Mucosa of descending colon (tissue), 3 donors: Measurements from ENCODE around the gene CPM. TPM values are rescaled to one million over a fixed set of nuclear protein-coding genes. Genes with fewer than 3 reads are reported as not detected.

Experiments
- ATAC-seq: fragments of 200-7000 bp; cut with Tn5 transposase; one replicate; pipeline ENCODE4 v1.9.1; 2020; ENCODE audit warnings: mild to moderate bottlenecking, moderate library complexity
- DNase-seq, 3 donors: peaks; one replicate each; pipeline ENCODE4 v3.0.0-alpha.2; 2020
- H3K36me3 ChIP-seq: fragments of 200-600 bp; one replicate; pipeline ENCODE4 v1.8.0; 2021; ENCODE audit warnings: low read depth, mild to moderate bottlenecking
- H3K4me1 ChIP-seq: fragments of 200-600 bp; one replicate; pipeline ENCODE4 v1.8.0; 2021; ENCODE audit warnings: low read depth, mild to moderate bottlenecking
- H3K4me3 ChIP-seq: fragments of 200-600 bp; one replicate; pipeline ENCODE4 v1.8.0; 2021; ENCODE audit warnings: mild to moderate bottlenecking
- H3K9me3 ChIP-seq: fragments of 200-600 bp; one replicate; pipeline ENCODE4 v1.8.0; 2021; ENCODE audit warnings: mild to moderate bottlenecking
- intact Hi-C, 2 donors: fragments of 100-400 bp; cut with DNase I in 1 of 2; cut with micrococcal nuclease in 1 of 2; formaldehyde crosslinking; loops; one replicate each; pipeline versions ENCODE4 v1.11.0 to v1.11.1; 2022; cut with DNase I, micrococcal nuclease
- total RNA-seq, 3 donors: library from RNA; stranded (reverse); fragmentation: NEBNext Ultra II Directional in 2 of 3; extraction: Animal tissue kit (Norgen Biotek cat#: 25700) in 2 of 3; gene quantifications; one replicate each; pipeline versions ENCODE4 v1.2.1 to v1.2.4, GENCODE V29; 2021 to 2023
- TF ChIP-seq, protein P1 (sequence below): fragments of 200-600 bp; IDR thresholded peaks from one replicate; pipeline ENCODE4 v1.8.0; 2022; ENCODE audit warnings: antibody characterized with exemption, mild to moderate bottlenecking
- donor health status: DM: no; HTN: no; CAD: no; lungs with moderate emphysema.
- donor health status: DM: no; HTN: no; CAD: no.
- donor health status: DM: no; HTN: yes; CAD: no.

Gene CPM
- total RNA-seq, 3 donors from 2014 or later: 40.1 to 130 (median 111) TPM

DNA sequence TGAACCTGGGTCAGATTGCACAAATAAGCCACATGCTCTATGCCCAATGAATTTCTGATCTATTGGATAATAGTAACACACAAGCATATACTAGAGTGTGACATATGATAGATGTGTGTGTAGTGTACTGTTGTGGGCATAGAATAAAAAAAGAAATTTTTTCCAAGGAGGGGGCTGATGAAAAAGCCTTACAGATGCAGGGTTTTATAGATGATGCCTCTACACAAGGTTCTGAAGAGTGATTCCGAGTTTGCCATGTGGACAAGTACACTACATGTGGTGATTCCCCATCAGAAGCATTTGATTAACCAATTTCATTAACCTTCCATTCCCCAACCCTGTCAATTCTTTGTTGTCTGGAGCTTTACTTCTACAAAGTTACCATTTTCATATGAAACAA, 45.3 kb downstream of the CPM start:
- TF ChIP-seq, protein P1, sequence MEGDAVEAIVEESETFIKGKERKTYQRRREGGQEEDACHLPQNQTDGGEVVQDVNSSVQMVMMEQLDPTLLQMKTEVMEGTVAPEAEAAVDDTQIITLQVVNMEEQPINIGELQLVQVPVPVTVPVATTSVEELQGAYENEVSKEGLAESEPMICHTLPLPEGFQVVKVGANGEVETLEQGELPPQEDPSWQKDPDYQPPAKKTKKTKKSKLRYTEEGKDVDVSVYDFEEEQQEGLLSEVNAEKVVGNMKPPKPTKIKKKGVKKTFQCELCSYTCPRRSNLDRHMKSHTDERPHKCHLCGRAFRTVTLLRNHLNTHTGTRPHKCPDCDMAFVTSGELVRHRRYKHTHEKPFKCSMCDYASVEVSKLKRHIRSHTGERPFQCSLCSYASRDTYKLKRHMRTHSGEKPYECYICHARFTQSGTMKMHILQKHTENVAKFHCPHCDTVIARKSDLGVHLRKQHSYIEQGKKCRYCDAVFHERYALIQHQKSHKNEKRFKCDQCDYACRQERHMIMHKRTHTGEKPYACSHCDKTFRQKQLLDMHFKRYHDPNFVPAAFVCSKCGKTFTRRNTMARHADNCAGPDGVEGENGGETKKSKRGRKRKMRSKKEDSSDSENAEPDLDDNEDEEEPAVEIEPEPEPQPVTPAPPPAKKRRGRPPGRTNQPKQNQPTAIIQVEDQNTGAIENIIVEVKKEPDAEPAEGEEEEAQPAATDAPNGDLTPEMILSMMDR: no peak
- no peaks in the 10 kb centered on the region for H3K36me3 ChIP-seq
- intact Hi-C loops: no loop called here
- DNase-seq (no peak), ATAC-seq (no peak)
- H3K4me1 ChIP-seq: no peaks in the 10 kb centered on the region
- H3K4me3 ChIP-seq: no peak overlapping the region
- no peaks in the 10 kb centered on the region for H3K9me3 ChIP-seq

DNA sequence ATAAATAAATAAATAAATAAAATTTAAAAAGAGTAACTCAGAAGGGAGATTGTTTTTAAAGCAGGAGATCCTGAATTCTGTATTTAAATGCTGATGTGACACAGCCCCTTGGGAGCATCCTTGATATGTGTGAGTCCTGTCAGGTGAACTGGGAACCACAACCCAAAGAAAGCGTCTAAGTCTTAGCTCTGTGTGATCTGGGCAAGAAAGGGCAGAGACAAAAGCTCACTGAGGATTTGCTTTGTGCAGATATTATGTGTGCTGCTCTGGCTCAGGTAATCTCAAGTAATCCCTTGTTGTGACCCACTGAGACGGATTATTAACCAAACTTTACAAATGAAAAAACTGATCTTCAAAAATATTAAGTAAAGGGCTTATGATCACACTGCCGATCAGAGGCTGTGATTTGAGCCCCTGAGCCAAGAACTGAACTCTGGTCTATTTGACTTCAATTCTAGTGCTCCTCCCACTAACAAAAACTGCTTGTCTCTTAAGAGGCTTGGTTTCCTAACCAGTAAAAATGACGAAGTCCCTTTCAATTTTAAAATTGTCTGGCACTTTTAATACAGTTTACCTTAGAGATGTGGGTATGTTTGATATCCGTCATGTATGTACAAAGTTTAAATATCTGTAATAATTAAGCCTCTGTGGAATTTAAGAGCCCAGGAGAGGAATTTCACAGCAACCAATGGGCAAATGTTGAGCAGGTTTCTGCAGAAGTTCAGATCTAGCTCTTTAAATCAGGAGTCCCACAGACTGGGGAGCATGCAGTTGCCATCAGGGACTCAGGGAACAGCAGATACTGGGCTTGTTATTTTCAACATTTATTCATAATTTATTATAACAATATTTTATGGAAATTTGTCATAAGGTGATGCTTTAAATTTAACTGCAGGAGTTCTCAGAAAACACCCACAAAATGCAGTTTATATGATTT, 46.1 kb downstream of the CPM start:
- H3K9me3 ChIP-seq: no peaks in the 10 kb centered on the region
- TF ChIP-seq, protein P1: no peak
- H3K4me3 ChIP-seq: no peak overlapping the region
- ATAC-seq (no peak), DNase-seq (no peak)
- intact Hi-C loops: no loop called here
- no peaks in the 10 kb centered on the region for H3K36me3 ChIP-seq
- H3K4me1 ChIP-seq: no peaks in the 10 kb centered on the region

DNA sequence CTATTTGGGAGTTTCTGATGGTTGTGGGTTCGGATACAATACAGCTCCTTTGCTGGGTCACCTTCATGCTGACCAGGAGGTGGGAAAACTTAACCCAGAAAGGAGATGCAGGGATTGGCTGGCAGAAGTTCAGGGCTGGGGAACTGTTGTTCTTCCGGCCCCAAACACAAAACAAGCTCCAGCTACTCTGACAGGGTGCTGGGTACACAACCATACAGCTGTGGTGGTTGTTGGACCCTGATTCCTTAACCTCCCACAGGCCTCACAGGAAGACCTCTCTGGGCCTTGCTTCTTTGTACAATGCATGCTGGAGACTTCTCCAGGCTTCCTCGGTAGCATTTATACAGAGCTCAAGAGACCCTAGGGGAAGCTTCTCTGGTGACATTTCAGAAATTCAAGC, 47.6 kb downstream of the CPM start:
- no peak for ATAC-seq
- TF ChIP-seq, protein P1: no peak
- Histone ChIP-seq H3K9me3 (no peaks in the 10 kb centered on the region), H3K4me3 (no peak overlapping the region), H3K36me3 (no peaks in the 10 kb centered on the region), H3K4me1 (no peaks in the 10 kb centered on the region)
- DNase-seq: no peak
- intact Hi-C loops: no loop called here

DNA sequence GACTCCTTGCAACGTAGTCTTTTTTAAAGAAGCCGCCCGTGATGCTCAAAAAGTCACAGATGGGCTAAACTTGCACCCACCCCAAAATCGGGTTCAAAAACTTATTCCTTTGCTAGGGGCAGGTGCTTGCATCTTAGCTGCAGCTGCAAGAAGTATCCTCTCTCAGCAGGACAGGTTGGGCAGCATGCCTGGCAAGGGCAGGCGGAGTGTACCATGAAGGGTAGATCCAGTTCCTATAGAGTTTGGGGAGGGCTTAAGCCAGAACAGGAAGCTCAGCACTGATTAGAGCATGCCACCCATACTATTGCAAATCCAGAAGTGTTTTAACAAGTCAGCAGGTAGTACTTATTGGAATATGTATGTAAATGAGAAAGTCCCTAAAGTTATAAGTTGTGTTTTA, 48.7 kb downstream of the CPM start:
- TF ChIP-seq, protein P1: no peak
- H3K36me3 ChIP-seq: no peaks in the 10 kb centered on the region
- H3K4me1 ChIP-seq: no peaks in the 10 kb centered on the region
- intact Hi-C loops: no loop called here
- no peak overlapping the region for H3K4me3 ChIP-seq
- DNase-seq: no peak
- peak; percentile 66 for ATAC-seq
- no peaks in the 10 kb centered on the region for H3K9me3 ChIP-seq

DNA sequence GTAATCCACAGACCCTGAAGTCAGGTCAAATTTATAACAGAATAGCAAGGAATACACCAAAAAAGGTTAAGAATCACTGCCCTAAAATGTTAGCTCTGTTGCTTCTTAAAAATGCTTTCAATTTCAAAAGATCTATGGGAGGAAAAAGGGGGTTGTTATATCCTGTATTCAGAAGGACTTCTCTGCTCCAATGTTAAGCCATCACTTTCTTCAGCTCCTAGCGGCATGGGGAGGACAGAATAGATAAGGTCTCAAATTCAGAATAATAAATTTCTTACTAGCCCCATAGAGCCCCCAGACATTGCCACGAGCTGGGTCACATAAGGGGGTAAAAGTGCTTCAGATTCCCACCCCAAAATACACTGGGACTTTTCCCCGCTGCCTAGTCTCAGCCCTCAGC, 49.8 kb downstream of the CPM start:
- H3K9me3 ChIP-seq: peaks cover 5% of the 10 kb centered on the region
- ATAC-seq (no peak), DNase-seq (no peak)
- H3K4me1 ChIP-seq: no peaks in the 10 kb centered on the region
- intact Hi-C loops: no loop called here
- TF ChIP-seq, protein P1: no peak
- no peaks in the 10 kb centered on the region for H3K36me3 ChIP-seq
- no peak overlapping the region for H3K4me3 ChIP-seq
